ENCODE results near the gene KDM6A.

- TF ChIP-seq CTCF (conservative IDR thresholded peaks at IDR 0.05 in 1 of 2, IDR thresholded peaks at IDR 0.05 in 1 of 2; ENCODE audit: extremely low read depth in 1 of 2, insufficient read depth in 1 of 2, low read depth in 1 of 2, low read length in 2 of 2): no peak
- TF ChIP-seq EZH2 (IDR thresholded peaks at IDR 0.05; ENCODE audit: borderline replicate concordance, low read length): no peak
Measured at GRCh38 chrX:44842550-44843317, 30.3 kb upstream of the KDM6A start.

Data from mammary epithelial cell (primary cell).